ENCODE results near the gene CSF1.

Gene CSF1

DNA sequence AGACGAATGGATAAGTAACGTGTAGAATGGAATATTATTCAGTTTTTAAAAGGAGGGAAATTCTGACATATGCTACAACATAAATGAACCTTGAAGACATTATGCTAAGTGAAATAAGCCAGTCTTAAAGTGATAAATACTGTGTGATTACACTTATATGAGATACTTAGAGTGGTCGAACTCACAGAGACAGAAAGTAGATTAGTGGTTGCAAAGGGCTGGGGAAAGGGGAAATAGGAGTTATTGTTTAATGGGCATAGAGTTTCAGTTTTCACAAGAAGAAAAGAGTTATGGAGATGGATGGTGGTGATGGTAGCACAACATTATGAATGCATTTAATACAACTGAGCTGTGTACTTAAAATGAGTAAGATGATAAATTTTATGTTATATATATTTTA lies 59.3 kb downstream of the CSF1 start:
- POLR2A ChIA-PET, result no interaction called here
- TF ChIP-seq TARDBP (IDR thresholded peaks at IDR 0.05), result no peak
- no peak for TF ChIP-seq PKNOX1 (IDR thresholded peaks at IDR 0.05)
- no peak for TF ChIP-seq FOXA1 (IDR thresholded peaks at IDR 0.05)
- CTCF ChIA-PET, result interaction anchor here (1.4 kb wide), 1 partner anchor 179 kb away, joined by 4 read pairs; no protein-coding TSS in a partner anchor
- DNase-seq (ENCODE audit: extremely low spot score), result no peak

DNA sequence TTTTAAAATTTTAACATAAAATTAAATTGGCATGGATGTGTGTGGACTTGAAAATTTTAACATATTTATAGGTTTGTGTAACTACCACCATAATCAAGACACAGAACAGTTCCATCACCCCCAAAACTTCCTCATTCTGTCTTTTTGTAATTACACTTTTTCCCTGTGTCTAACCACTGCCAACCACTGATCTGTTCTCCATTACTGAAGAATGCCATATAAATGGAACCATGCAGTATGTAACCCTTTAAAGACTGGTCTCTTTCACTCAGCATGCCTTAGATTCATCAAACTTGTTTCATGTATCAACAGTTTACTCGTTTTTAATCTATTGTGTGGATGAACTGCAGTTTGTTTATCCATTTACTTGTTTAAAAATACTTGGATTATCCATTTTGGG lies 60.9 kb downstream of the CSF1 start:
- ChIA-PET CTCF (interaction anchor here (1.3 kb wide), 1 partner anchor 13 kb away, joined by 9 read pairs; the partner anchor contains the start of gene AHCYL1), POLR2A (no interaction called here)
- no peak for DNase-seq (ENCODE audit: extremely low spot score)
- no peak for TF ChIP-seq CTBP1 (IDR thresholded peaks at IDR 0.05; ENCODE audit: borderline replicate concordance)
- TF ChIP-seq NFRKB (IDR thresholded peaks at IDR 0.05), result no peak
- TF ChIP-seq ZNF384 (IDR thresholded peaks at IDR 0.05), result no peak
- no peak for TF ChIP-seq SUZ12 (IDR thresholded peaks at IDR 0.05)
- no peak for TF ChIP-seq ELF4 (IDR thresholded peaks at IDR 0.05)
- TF ChIP-seq HDGF (IDR thresholded peaks at IDR 0.05; ENCODE audit: borderline replicate concordance), result no peak
- TF ChIP-seq L3MBTL2 (conservative IDR thresholded peaks at IDR 0.05), result no peak
- TF ChIP-seq ARNT (IDR thresholded peaks at IDR 0.05), result no peak
- TF ChIP-seq FOXM1 (IDR thresholded peaks at IDR 0.05; ENCODE audit: borderline replicate concordance), result no peak
- no peak for TF ChIP-seq LEF1 (IDR thresholded peaks at IDR 0.05; ENCODE audit: borderline replicate concordance)
- no peak for TF ChIP-seq FOXK2 (IDR thresholded peaks at IDR 0.05)
- TF ChIP-seq FOXA1 (IDR thresholded peaks at IDR 0.05), result no peak
- no peak for TF ChIP-seq SP1 (IDR thresholded peaks at IDR 0.05)
- no peak for TF ChIP-seq BHLHE40 (IDR thresholded peaks at IDR 0.05; ENCODE audit: borderline replicate concordance)
- no peak for TF ChIP-seq TARDBP (IDR thresholded peaks at IDR 0.05)
- no peak for TF ChIP-seq PKNOX1 (IDR thresholded peaks at IDR 0.05)

GRCh38 chr1:109974191-109974590 lies 63.5 kb downstream of the CSF1 start:
- ChIA-PET POLR2A (no interaction called here), CTCF (interaction anchor here (3.4 kb wide), 1 partner anchor 10 kb away, joined by 9 read pairs; the partner anchor contains the start of gene AHCYL1)
- no peak for DNase-seq (ENCODE audit: extremely low spot score)
- TF ChIP-seq SP1 (IDR thresholded peaks at IDR 0.05), result no peak
- TF ChIP-seq L3MBTL2 (conservative IDR thresholded peaks at IDR 0.05), result no peak
- no peak for TF ChIP-seq ARNT (IDR thresholded peaks at IDR 0.05)
- TF ChIP-seq ELF4 (IDR thresholded peaks at IDR 0.05), result no peak
- TF ChIP-seq CTBP1 (IDR thresholded peaks at IDR 0.05; ENCODE audit: borderline replicate concordance), result no peak
- TF ChIP-seq SUZ12 (IDR thresholded peaks at IDR 0.05), result no peak
- no peak for TF ChIP-seq FOXM1 (IDR thresholded peaks at IDR 0.05; ENCODE audit: borderline replicate concordance)
- no peak for TF ChIP-seq BHLHE40 (IDR thresholded peaks at IDR 0.05; ENCODE audit: borderline replicate concordance)
- TF ChIP-seq NFRKB (IDR thresholded peaks at IDR 0.05), result no peak
- no peak for TF ChIP-seq PKNOX1 (IDR thresholded peaks at IDR 0.05)
- TF ChIP-seq ZNF384 (IDR thresholded peaks at IDR 0.05), result no peak
- TF ChIP-seq FOXA1 (IDR thresholded peaks at IDR 0.05), result no peak
- TF ChIP-seq LEF1 (IDR thresholded peaks at IDR 0.05; ENCODE audit: borderline replicate concordance), result no peak
- no peak for TF ChIP-seq FOXK2 (IDR thresholded peaks at IDR 0.05)
- no peak for TF ChIP-seq TARDBP (IDR thresholded peaks at IDR 0.05)

- ChIA-PET POLR2A (interaction anchor here (0.8 kb wide), 1 partner anchor 9 kb away, joined by 4 read pairs; the partner anchor contains the start of gene AHCYL1), CTCF (interaction anchor here (3.4 kb wide), 1 partner anchor 9 kb away, joined by 9 read pairs; the partner anchor contains the start of gene AHCYL1)
- DNase-seq (ENCODE audit: extremely low spot score), result no peak
- TF ChIP-seq L3MBTL2 (conservative IDR thresholded peaks at IDR 0.05) (no peak), LEF1 (IDR thresholded peaks at IDR 0.05; ENCODE audit: borderline replicate concordance) (no peak)
These were observed 65.1 kb downstream of the CSF1 start for GRCh38 chr1:109975718-109976117.

GRCh38 chr1:109976762-109977161 lies 66.1 kb downstream of the CSF1 start:
- DNase-seq (ENCODE audit: extremely low spot score), result no peak
- ChIA-PET CTCF (interaction anchor here (0.6 kb wide), 1 partner anchor 109 kb away, joined by 9 read pairs; no protein-coding TSS in a partner anchor), POLR2A (interaction anchor here (0.8 kb wide), 1 partner anchor 8 kb away, joined by 4 read pairs; the partner anchor contains the start of gene AHCYL1)
- TF ChIP-seq TARDBP (IDR thresholded peaks at IDR 0.05) (no peak), CTBP1 (IDR thresholded peaks at IDR 0.05; ENCODE audit: borderline replicate concordance) (no peak), PKNOX1 (IDR thresholded peaks at IDR 0.05) (no peak), FOXA1 (IDR thresholded peaks at IDR 0.05) (no peak), ARNT (IDR thresholded peaks at IDR 0.05) (no peak), SUZ12 (IDR thresholded peaks at IDR 0.05) (no peak), FOXK2 (IDR thresholded peaks at IDR 0.05) (no peak), L3MBTL2 (conservative IDR thresholded peaks at IDR 0.05) (no peak)

- CTCF ChIA-PET, result interaction anchor here (0.6 kb wide), 1 partner anchor 109 kb away, joined by 9 read pairs; no protein-coding TSS in a partner anchor
These were observed 66.6 kb downstream of the CSF1 start for GRCh38 chr1:109977225-109977624.

More at GRCh38 chr1:109977225-109977624, 66.6 kb downstream of the CSF1 start:
- DNase-seq (ENCODE audit: extremely low spot score), result no peak
- TF ChIP-seq BHLHE40 (IDR thresholded peaks at IDR 0.05; ENCODE audit: borderline replicate concordance) (no peak), CTBP1 (IDR thresholded peaks at IDR 0.05; ENCODE audit: borderline replicate concordance) (no peak), ZNF384 (IDR thresholded peaks at IDR 0.05) (no peak), SUZ12 (IDR thresholded peaks at IDR 0.05) (no peak)
- POLR2A ChIA-PET, result no interaction called here
